ENCODE data around the gene PTMS. TPM values are rescaled to one million over a fixed set of nuclear protein-coding genes. Genes with fewer than 3 reads are reported as not detected.

The PTMS gene
- total and polyA plus RNA-seq, 2 experiments from 2014 or later: 180 to 315 TPM

- no peaks in the 10 kb centered on the region for H3K9me3 ChIP-seq (ENCODE audit: low read depth)
- no peaks in the 10 kb centered on the region for H3K36me3 ChIP-seq (replicated peaks; ENCODE audit: insufficient read depth, low read depth)
- peaks cover 41% of the 10 kb centered on the region for H3K4me1 ChIP-seq (ENCODE audit: insufficient read depth)
- TF ChIP-seq CTCF (IDR thresholded peaks at IDR 0.05; ENCODE audit: poor library complexity): no peak
- TF ChIP-seq EZH2 (IDR thresholded peaks at IDR 0.05; ENCODE audit: borderline replicate concordance): no peak
- TF ChIP-seq EZH2phosphoT487 (IDR thresholded peaks at IDR 0.05; ENCODE audit: low read depth, severe bottlenecking, unreplicated experiment): no peak
- H3K27ac ChIP-seq: peak overlapping the region; percentile 86
- 3% methylated on average over 32 of the region's 44 CpGs for WGBS (ENCODE audit: low lambda C conversion rate, missing lambda C conversion rate)
- H3K27me3 ChIP-seq: no peaks in the 10 kb centered on the region
- H4K20me1 ChIP-seq (ENCODE audit: insufficient read depth, poor library complexity, severe bottlenecking): peaks cover 26% of the 10 kb centered on the region
- H3K79me2 ChIP-seq: peaks cover 32% of the 10 kb centered on the region
- peak overlapping the region; percentile 55 for H2AFZ ChIP-seq
- peak; percentile 55 for DNase-seq (ENCODE audit: low spot score)
- H3K4me2 ChIP-seq: peak overlapping the region; percentile 95
- H3K4me3 ChIP-seq: peak overlapping the region; percentile 63
- no peaks in the 10 kb centered on the region for H3K9me2 ChIP-seq (replicated peaks; ENCODE audit: insufficient read depth)
These were observed 1.5 kb downstream of the PTMS start for GRCh38 chr12:6767353-6768319.

GRCh38 chr12:6768437-6768914 is 2.3 kb downstream of the PTMS start:
- no peaks in the 10 kb centered on the region for H3K9me2 ChIP-seq (replicated peaks; ENCODE audit: insufficient read depth)
- no peaks in the 10 kb centered on the region for H3K9me3 ChIP-seq (ENCODE audit: low read depth)
- no peaks in the 10 kb centered on the region for H3K36me3 ChIP-seq (replicated peaks; ENCODE audit: insufficient read depth, low read depth)
- WGBS (ENCODE audit: low lambda C conversion rate, missing lambda C conversion rate): 22% methylated on average over 6 of the region's 6 CpGs
- H3K4me3 ChIP-seq: peak overlapping the region; percentile 63
- H3K4me2 ChIP-seq: peak overlapping the region; percentile 95
- H2AFZ ChIP-seq: no peak overlapping the region
- peak overlapping the region; percentile 86 for H3K27ac ChIP-seq
- peaks cover 26% of the 10 kb centered on the region for H4K20me1 ChIP-seq (ENCODE audit: insufficient read depth, poor library complexity, severe bottlenecking)
- peaks cover 35% of the 10 kb centered on the region for H3K4me1 ChIP-seq (ENCODE audit: insufficient read depth)
- DNase-seq (ENCODE audit: low spot score): no peak
- H3K79me2 ChIP-seq: peaks cover 32% of the 10 kb centered on the region
- TF ChIP-seq EZH2 (IDR thresholded peaks at IDR 0.05; ENCODE audit: borderline replicate concordance) (no peak), EZH2phosphoT487 (IDR thresholded peaks at IDR 0.05; ENCODE audit: low read depth, severe bottlenecking, unreplicated experiment) (no peak), CTCF (IDR thresholded peaks at IDR 0.05; ENCODE audit: poor library complexity) (no peak)
- H3K27me3 ChIP-seq: no peaks in the 10 kb centered on the region

GRCh38 chr12:6768990-6769389 is 2.8 kb downstream of the PTMS start:
- no peaks in the 10 kb centered on the region for H3K9me3 ChIP-seq (ENCODE audit: low read depth)
- H3K36me3 ChIP-seq (replicated peaks; ENCODE audit: insufficient read depth, low read depth): no peaks in the 10 kb centered on the region
- no peaks in the 10 kb centered on the region for H3K27me3 ChIP-seq
- peaks cover 32% of the 10 kb centered on the region for H3K79me2 ChIP-seq
- peaks cover 34% of the 10 kb centered on the region for H3K4me1 ChIP-seq (ENCODE audit: insufficient read depth)
- TF ChIP-seq EZH2phosphoT487 (IDR thresholded peaks at IDR 0.05; ENCODE audit: low read depth, severe bottlenecking, unreplicated experiment) (no peak), EZH2 (IDR thresholded peaks at IDR 0.05; ENCODE audit: borderline replicate concordance) (no peak), CTCF (IDR thresholded peaks at IDR 0.05; ENCODE audit: poor library complexity) (no peak)
- 42% methylated on average over 6 of the region's 6 CpGs for WGBS (ENCODE audit: low lambda C conversion rate, missing lambda C conversion rate)
- peak overlapping the region; percentile 95 for H3K4me2 ChIP-seq
- peak overlapping the region; percentile 63 for H3K4me3 ChIP-seq
- H3K9me2 ChIP-seq (replicated peaks; ENCODE audit: insufficient read depth): no peaks in the 10 kb centered on the region
- H2AFZ ChIP-seq: no peak overlapping the region
- DNase-seq (ENCODE audit: low spot score): peak; percentile 72
- H3K27ac ChIP-seq: peak overlapping the region; percentile 86
- peaks cover 26% of the 10 kb centered on the region for H4K20me1 ChIP-seq (ENCODE audit: insufficient read depth, poor library complexity, severe bottlenecking)
